ENCODE results near the gene TULP4. TPM values are rescaled to one million over a fixed set of nuclear protein-coding genes. Genes with fewer than 3 reads are reported as not detected.
A peak's percentile ranks its signal among the peaks of the same experiment; 100 is the strongest.
"Not testable (repeated sequence)": the region's sequence is repeated elsewhere in the genome, so short reads cannot be mapped to it uniquely, and the experiment has no call there.

The TULP4 gene
- total RNA-seq, 1 experiment from 2014 or later, result 21.5 TPM

GRCh38 chr6:158338311-158339112 is 26.2 kb downstream of the TULP4 start:
- no peak overlapping the region for H3K4me2 ChIP-seq (ENCODE audit: low read length)
- 0 out of 2 replicates have a peak, but pooled peaks cover 5% of the 10 kb centered on the region for H3K36me3 ChIP-seq (ENCODE audit: low read depth, low read length)
- H4K20me1 ChIP-seq (ENCODE audit: low read length), result no peaks in the 10 kb centered on the region
- H3K9me3 ChIP-seq (ENCODE audit: low read length), result no peaks in the 10 kb centered on the region
- 0 out of 2 replicates have a peak, but pooled peaks cover 10% of the 10 kb centered on the region for H3K79me2 ChIP-seq (ENCODE audit: low read length)
- no peaks in the 10 kb centered on the region for H3K9me2 ChIP-seq (replicated peaks; ENCODE audit: low read length)
- ATAC-seq (no peak), DNase-seq (no peak)
- H3K4me1 ChIP-seq (ENCODE audit: insufficient read depth, low read length), result peaks cover 4% of the 10 kb centered on the region; the same call in 1 of the 2 replicates
- no peaks in the 10 kb centered on the region for H3K27me3 ChIP-seq (ENCODE audit: low read length)
- no peak overlapping the region for H2AFZ ChIP-seq (ENCODE audit: low read length)
- no peaks in the 10 kb centered on the region for H3F3A ChIP-seq (ENCODE audit: low read length, unreplicated experiment)
- POLR2A ChIA-PET (ENCODE audit: unreplicated experiment), result no interaction called here
- CTCF ChIA-PET, result no interaction called here
- no TSS peak for BruUV-seq (replicated peaks)
- H3K9ac ChIP-seq (ENCODE audit: low read length), result no peak overlapping the region
- TF ChIP-seq EZH2 (IDR thresholded peaks at IDR 0.05; ENCODE audit: low read length, unreplicated experiment), result no peak
- TF ChIP-seq EZH2phosphoT487 (IDR thresholded peaks at IDR 0.05; ENCODE audit: borderline replicate concordance, low read length), result no peak
- no peak for TF ChIP-seq CTCF (conservative IDR thresholded peaks at IDR 0.05; ENCODE audit: low read depth, low read length)
- H3K4me3 ChIP-seq (ENCODE audit: low read length), result no peak overlapping the region
- intact Hi-C loops (cut with micrococcal nuclease), result no loop called here
- no peak overlapping the region for H3K27ac ChIP-seq (ENCODE audit: low read length)

- H3K9ac ChIP-seq (ENCODE audit: low read length); H3K27me3 ChIP-seq (ENCODE audit: low read length); H3K9me3 ChIP-seq (ENCODE audit: low read length); H3K4me1 ChIP-seq (ENCODE audit: insufficient read depth, low read length); H3K9me2 ChIP-seq (replicated peaks; ENCODE audit: low read length); H3K4me2 ChIP-seq (ENCODE audit: low read length); intact Hi-C loops (cut with micrococcal nuclease); H3K4me3 ChIP-seq (ENCODE audit: low read length); BruUV-seq (replicated peaks); H2AFZ ChIP-seq (ENCODE audit: low read length); ATAC-seq; H4K20me1 ChIP-seq (ENCODE audit: low read length); H3F3A ChIP-seq (ENCODE audit: low read length, unreplicated experiment); H3K36me3 ChIP-seq (ENCODE audit: low read depth, low read length); POLR2A ChIA-PET (ENCODE audit: unreplicated experiment); H3K27ac ChIP-seq (ENCODE audit: low read length); CTCF ChIA-PET: not testable (repeated sequence)
- peak; percentile 28 for DNase-seq
- 0 out of 2 replicates have a peak, but pooled peaks cover 10% of the 10 kb centered on the region for H3K79me2 ChIP-seq (ENCODE audit: low read length)
Measured at GRCh38 chr6:158339197-158339596, 26.9 kb downstream of the TULP4 start.

GRCh38 chr6:158340252-158340651 is 28.0 kb downstream of the TULP4 start:
- Histone ChIP-seq H3K4me3 (ENCODE audit: low read length) (no peak overlapping the region), H3K4me2 (ENCODE audit: low read length) (no peak overlapping the region), H2AFZ (ENCODE audit: low read length) (no peak overlapping the region), H3F3A (ENCODE audit: low read length, unreplicated experiment) (no peaks in the 10 kb centered on the region), H3K27ac (ENCODE audit: low read length) (no peak overlapping the region), H3K9me3 (ENCODE audit: low read length) (no peaks in the 10 kb centered on the region), H4K20me1 (ENCODE audit: low read length) (no peaks in the 10 kb centered on the region), H3K4me1 (ENCODE audit: insufficient read depth, low read length) (peaks cover 4% of the 10 kb centered on the region; the same call in 1 of the 2 replicates), H3K36me3 (ENCODE audit: low read depth, low read length) (0 out of 2 replicates have a peak, but pooled peaks cover 5% of the 10 kb centered on the region), H3K9ac (ENCODE audit: low read length) (no peak overlapping the region), H3K27me3 (ENCODE audit: low read length) (no peaks in the 10 kb centered on the region), H3K9me2 (replicated peaks; ENCODE audit: low read length) (no peaks in the 10 kb centered on the region), H3K79me2 (ENCODE audit: low read length) (0 out of 2 replicates have a peak, but pooled peaks cover 10% of the 10 kb centered on the region)
- TF ChIP-seq EZH2phosphoT487 (IDR thresholded peaks at IDR 0.05; ENCODE audit: borderline replicate concordance, low read length) (no peak), CTCF (conservative IDR thresholded peaks at IDR 0.05; ENCODE audit: low read depth, low read length) (no peak), EZH2 (IDR thresholded peaks at IDR 0.05; ENCODE audit: low read length, unreplicated experiment) (no peak)
- DNase-seq (no peak), ATAC-seq (no peak)
- POLR2A ChIA-PET (ENCODE audit: unreplicated experiment), result no interaction called here
- CTCF ChIA-PET, result no interaction called here
- no TSS peak for BruUV-seq (replicated peaks)
- intact Hi-C loops (cut with micrococcal nuclease), result loop anchor here (5.0 kb wide), 1 partner anchor 42 kb away; no protein-coding TSS in a partner anchor

Measured in PC-3 (cell line).